GM12892 (cell line): ENCODE data around the gene PTPRN2.

ENCODE experiments used
- POLR2A ChIP-seq: IDR thresholded peaks from 2 replicates; pipeline ENCODE4 v1.6.1; 2011; ENCODE audit warnings: low read depth, low read length, control low read depth
- POLR2AphosphoS5 ChIP-seq: IDR thresholded peaks from 2 replicates; pipeline ENCODE4 v1.6.1; 2011; ENCODE audit warnings: low read depth, low read length, control low read depth

DNA sequence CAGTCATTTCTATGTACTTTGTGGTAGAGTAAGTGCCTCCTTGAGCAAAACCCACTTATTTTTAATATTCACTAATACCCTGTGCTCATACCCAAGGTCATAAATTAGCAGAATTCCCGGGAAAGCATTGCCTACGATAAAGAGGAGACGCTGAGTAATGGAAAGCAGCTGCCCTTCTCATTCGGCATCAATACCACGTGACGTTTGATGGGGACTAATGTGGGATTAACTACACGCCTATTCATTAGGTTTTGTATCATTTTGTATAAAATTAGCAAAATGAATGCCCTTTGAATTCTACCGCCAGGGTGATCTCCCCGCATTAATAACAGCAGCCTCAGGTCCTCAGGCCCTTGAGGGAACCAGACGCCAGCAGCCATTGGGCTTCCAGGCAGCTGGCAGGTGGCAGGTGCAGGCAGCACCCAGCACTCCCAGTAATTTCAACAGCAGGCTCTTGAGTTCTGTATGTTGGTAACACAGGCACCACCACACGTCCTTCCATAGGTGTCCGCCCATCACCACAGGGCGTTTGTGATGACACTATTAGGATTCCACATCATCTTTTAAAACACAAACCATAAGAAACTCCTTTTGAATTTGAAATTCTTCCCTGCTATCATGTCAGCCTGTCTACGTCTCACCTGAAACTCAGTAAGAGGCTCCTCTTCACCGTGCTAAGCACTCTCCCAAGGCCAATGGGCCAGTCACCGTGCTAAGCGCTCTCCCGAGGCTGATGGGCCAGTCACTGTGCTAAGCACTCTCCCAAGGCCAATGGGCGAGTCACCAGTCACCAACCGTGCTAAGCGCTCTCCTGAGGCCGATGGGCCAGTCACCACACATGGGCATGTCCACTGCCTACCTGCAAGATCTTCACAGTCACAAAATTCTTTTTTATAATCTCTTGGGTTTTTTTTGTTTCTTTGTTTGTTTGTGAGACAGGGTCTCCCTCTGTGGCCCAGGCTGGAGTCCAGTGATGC, 509.4 kb downstream of the PTPRN2 start:
- TF ChIP-seq POLR2A: no peak
- no peak for TF ChIP-seq POLR2AphosphoS5
